GM19238 (cell line): ENCODE measurements around the gene FAM168B.
"Not testable (repeated sequence)": the region's sequence is repeated elsewhere in the genome, so short reads cannot be mapped to it uniquely, and the experiment has no call there.

ENCODE experiments used
- DNase-seq: peaks from one replicate; pipeline ENCODE4 v3.0.0; 2011; ENCODE audit warnings: low spot score; ENCODE audit not compliant: insufficient read length

Gene FAM168B, protein sequence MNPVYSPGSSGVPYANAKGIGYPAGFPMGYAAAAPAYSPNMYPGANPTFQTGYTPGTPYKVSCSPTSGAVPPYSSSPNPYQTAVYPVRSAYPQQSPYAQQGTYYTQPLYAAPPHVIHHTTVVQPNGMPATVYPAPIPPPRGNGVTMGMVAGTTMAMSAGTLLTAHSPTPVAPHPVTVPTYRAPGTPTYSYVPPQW

DNA sequence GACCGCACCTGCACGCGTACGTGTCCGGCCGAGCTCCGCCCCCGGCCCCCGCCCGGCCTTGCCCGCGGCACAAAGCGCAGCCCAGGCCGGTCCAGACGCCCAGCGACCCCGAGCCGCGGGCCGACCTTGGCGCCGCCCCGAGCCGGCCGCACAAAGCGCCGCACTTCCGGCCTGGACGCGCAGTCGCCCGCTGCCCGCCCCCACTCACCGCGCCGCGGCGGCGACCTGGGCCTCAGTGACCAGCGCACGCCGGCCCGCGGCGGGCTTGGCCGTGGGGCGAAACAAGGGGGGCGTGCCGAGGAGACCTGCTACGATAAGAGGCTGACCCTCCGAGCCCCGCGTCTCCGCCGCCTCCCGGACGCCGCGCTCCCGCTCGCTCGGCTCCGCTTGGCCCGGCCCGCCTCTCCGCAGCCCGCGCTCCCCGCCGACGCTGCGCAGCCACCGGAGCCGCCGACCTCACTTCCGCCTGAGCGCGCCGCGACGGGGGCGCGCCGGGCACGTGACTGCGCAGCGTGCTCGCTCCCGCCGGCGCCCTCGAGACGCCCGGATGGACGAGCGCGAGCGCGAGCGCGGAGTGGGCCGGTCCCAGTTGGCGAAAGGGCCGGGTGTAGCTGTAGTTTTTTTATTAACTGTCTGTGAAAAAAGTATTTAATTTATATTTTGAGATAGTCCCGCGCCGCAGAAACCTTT is at the start of gene FAM168B:
Gene FAM168B, minus strand, starts transcription at position 455 of the 690 bp plus-strand sequence. CDS start 10,814 bp downstream, outside the sequence.
- DNase-seq: peak; percentile 92

DNA sequence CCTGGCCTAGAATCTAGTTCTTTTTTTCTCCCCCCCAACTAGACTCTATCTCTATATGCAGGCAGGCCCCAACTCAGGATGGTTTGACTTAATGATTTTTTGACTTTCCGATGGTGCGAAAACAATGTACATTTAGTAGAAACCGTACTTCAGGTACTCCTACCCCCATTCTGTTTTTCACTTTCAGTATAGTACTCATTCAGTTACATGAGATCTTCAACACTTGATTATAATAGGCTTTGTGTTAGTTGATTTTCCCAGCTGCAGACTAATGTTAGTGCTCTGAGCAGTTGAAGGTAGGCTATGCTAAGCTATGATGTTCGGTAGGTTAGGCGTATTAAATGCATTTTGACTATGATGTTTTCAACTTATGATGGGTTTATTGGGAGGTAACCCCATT is 49.6 kb upstream of the FAM168B start:
- DNase-seq: no peak

DNA sequence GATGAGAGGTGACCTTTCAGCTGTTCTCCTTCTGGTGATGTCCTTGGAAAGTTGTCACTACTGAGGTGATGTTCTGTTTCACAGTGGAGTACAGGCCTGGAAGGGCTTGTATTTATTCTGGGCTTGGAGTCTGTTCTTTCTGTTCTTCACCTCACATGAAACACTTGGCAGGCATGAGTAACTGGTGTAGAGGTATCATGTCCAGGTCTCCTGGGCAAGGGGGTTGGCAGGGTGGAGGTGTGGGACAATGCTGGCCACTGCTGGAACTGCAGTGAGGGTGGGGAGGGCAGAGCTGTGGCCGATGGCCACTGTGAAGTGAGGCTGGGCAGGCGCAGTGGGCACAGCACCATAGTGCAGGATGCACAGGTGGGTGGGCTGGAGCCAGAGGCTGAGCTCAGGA is 47.3 kb upstream of the FAM168B start:
- DNase-seq: no peak

DNA sequence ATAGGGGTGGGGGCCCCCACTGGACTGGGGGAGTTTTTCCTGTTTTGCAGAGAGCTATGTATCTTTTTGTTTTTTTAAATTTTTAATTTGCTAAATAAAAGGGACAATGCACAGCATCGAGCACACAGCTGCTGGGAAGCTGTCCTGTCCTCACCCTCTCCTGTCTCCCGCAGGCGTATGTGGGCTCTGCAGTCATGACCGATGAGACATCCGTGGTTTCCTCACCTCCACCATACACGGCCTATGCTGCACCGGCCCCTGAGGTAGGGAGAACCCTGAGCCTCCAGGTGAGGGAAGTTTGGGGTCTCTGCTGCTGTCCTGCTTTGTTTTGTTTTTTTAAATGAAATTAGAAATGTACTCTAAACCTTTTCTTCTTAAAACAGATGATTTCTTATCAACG is 39.5 kb upstream of the FAM168B start:
- no peak for DNase-seq

DNA sequence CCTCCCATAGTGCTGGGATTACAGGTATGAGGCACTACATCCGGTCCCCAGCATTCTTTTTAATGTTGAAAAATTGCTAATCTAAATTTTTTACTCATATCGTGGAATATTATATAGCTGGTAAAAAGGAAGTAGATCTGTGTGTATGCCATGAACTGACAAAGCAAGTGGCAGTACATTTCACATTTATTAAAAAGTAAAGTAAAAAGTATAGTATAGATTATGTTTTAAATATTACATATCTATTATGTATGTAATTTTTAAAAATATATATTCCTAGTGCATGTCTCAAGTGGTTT is 37.0 kb upstream of the FAM168B start:
- DNase-seq: no peak

- DNase-seq: no peak
Observed at GRCh38 chr2:131127981-131128380, 34.7 kb upstream of the FAM168B start.

DNA sequence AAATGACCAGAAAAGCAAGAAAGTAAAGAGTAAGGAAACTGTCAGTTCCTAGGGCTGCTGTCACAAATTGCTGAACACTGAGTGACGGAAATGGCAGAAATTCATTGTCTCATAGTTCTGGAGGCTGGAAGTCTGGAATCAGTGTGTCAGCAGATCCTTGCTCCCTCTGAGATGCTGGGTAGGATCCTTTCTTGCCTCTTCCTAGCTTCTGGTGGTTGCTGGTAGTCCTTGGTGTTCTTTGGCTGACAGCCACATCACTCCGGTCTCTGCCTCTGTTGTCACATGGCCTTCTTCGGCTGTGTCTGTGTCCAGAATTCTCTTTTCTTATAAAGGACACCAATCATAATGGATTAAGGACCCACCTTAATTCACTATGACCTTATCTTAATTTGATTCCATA is 33.8 kb upstream of the FAM168B start:
- DNase-seq: no peak

DNA sequence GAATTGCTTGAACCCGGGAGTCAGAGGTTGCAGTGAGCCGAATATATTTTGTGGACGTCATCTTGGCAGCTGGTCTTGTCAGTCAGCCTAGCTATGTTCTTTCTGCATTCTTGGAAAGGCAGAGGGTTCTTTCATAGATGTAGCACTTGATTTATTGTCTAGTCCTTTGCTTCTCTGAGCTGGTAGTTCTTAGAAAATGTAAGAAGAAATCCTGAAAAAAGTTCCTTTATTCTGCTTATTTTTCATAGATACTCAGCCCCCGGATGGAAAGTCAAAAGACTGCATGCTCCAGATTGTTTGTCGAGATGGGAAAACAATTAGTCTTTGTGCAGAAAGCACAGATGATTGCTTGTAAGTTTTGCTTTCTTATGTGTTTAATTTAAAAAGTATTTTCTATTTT is 33.2 kb upstream of the FAM168B start:
- no peak for DNase-seq

- DNase-seq: no peak
Observed at GRCh38 chr2:131125195-131125757, 32.0 kb upstream of the FAM168B start.

GRCh38 chr2:131123192-131123591 is 29.9 kb upstream of the FAM168B start:
- no peak for DNase-seq

DNA sequence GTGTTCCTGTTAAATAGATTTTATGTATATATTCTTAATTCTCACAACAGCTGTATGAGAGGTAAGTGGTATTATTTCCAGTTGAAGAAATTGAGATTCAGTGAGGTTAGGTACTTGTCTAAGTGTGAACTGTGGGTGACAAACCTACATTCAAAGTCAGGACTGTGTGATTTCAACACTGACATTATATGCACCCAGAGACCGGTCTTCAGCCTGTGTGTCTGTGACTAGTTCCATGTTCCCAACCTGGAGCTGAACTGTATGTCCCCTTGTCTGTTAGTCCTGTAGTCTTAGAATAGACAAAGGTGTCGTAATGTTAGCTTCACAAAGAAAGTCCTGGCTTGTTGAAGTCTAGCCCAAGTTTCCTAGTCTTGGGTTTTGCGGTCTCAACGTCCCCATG is 29.2 kb upstream of the FAM168B start:
- DNase-seq: no peak

- no peak for DNase-seq
Observed at GRCh38 chr2:131121464-131121863, 28.2 kb upstream of the FAM168B start.

- no peak for DNase-seq
Observed at GRCh38 chr2:131120815-131121317, 27.6 kb upstream of the FAM168B start.

DNA sequence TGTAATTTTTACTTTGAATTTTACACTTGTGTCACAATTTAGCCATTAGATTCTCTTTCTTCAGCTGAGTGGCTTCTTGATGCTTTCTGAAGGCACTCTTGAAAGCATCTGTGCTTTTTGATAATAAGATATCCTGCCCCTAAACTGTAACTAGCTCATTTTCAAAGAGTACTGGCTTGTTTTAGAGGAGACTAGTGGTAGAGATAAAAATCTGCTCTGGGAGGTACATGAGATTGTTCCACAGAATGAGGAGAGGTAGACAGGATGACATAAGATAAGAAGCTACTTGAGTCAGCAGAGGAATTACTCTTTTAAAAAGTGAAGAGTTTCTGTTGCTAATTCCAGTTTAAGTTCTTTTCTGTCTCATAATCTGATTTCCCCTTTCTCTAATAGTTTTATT is 22.5 kb upstream of the FAM168B start:
- no peak for DNase-seq

- not testable (repeated sequence) for DNase-seq
Observed at GRCh38 chr2:131114950-131115349, 21.7 kb upstream of the FAM168B start.

DNA sequence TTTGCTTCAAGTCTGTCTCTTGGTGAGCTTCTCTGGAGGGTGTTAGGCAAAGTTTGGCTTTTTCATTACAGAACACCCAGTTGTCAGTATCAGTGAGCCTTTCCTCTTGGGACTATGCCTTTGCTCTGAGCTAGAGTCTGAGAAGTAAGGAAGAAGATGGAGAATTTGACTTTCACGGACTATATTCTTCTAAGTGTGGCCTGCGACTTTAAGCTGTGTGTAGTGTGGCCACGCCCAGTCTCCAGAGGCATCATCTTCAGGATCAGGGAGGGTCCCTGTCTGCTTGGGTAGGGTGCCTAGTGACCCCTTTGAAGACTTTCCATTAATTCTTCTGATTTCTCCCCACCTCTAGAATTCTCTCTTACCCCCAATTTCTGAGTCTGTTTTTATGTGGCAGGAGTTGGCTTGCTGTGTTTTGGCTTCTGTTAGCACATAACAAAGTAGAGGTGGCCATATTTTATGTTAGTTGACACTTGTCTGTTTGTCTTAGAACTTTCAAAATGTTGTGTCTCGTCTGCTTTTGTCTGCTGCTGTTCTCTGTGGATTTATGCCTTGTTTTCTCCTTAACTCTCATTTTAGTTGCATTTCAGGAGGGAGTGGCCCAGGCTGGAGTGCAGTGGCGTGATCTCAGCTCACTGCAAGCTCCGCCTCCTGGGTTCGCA is 20.4 kb upstream of the FAM168B start:
- no peak for DNase-seq

DNA sequence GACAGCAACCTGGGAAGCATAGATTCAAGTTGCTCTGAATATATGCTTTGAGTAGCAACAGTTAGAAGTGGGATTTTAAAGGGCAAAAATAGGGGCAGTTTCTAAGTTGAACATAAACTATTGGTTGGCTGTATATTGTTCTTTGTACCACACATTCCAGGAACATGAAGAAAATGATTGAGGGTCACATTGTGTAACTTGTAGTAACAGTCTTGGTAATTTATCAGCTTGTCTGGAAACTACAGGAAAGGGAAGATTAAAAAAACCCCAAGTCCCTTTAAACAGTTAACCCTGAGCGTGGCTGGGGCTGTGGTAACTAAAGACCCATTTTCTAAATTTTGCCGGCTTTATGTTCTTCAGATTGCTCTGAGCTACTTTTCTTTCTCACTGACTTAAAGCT is 19.3 kb upstream of the FAM168B start:
- no peak for DNase-seq

- DNase-seq: peak; percentile 22
Observed at GRCh38 chr2:131105950-131106801, 12.9 kb upstream of the FAM168B start.

- DNase-seq: peak; percentile 87
Observed at GRCh38 chr2:131105156-131105949, 12.1 kb upstream of the FAM168B start, which contains the start of gene PLEKHB2. Gene PLEKHB2 (plus strand): TSS chr2:131105336. CDS start chr2:131120942, 15,606 bp downstream.

DNA sequence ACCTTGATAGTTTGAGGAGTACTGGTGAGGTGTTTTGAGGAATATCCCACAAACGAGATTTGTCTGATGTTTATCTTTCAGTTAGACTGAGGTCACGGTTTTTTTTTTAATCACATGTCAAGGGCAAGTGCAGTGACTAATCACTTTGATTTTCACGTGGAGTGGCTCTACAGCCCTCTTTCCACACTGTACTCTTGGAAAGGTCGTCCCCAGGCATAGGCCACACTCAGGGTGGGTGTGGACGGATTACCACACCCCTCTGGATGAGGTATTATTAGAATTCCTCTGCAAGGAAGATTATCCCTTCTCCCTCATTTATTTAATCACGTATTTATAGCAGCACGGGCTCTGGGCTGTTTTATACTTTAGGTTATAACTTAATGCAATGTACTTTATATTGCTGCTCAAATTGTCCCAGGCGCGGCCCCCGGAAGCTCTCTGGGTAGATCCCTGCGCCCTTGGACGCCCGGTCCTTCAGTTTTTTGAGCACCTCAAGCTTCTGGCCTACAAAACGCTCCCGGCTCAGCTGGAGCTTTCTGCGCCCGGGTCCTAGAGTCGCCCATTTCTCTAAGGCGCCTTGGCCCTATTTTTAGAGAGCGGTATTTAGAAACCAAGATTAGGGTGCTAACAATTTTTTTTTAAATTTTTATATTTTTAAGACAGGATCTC is 11.4 kb upstream of the FAM168B start:
- DNase-seq: peak; percentile 69
